HEK293 (cell line): ENCODE results near the gene CD9.

Source experiments
- KLF16 ChIP-seq: fragments of 450-650 bp; formaldehyde crosslinking; IDR thresholded peaks from 2 replicates; pipeline ENCODE4 v1.5.1; 2017; ENCODE audit warnings: missing biosample characterization, missing genetic modification characterization
- SP7 ChIP-seq: fragments of 450-650 bp; formaldehyde crosslinking; IDR thresholded peaks from 2 replicates; pipeline ENCODE4 v1.5.1; 2016; ENCODE audit warnings: missing biosample characterization, missing genetic modification characterization
- ZNF416 ChIP-seq: fragments of 450-650 bp; formaldehyde crosslinking; IDR thresholded peaks from 2 replicates; pipeline ENCODE4 v1.5.1; 2016; ENCODE audit warnings: missing biosample characterization, missing genetic modification characterization
- TF ChIP-seq, protein P1 (sequence below): fragments of 450-650 bp; formaldehyde crosslinking; IDR thresholded peaks from 2 replicates; pipeline ENCODE4 v1.5.1; 2016; ENCODE audit warnings: missing biosample characterization, missing genetic modification characterization
- TF ChIP-seq, protein P2 (sequence below): fragments of 450-650 bp; formaldehyde crosslinking; IDR thresholded peaks from 2 replicates; pipeline ENCODE4 v1.5.1; 2016; ENCODE audit warnings: missing biosample characterization, missing genetic modification characterization
- TF ChIP-seq, protein P3 (sequence below): fragments of 450-650 bp; formaldehyde crosslinking; IDR thresholded peaks from 2 replicates; pipeline ENCODE4 v1.5.1; 2016; ENCODE audit warnings: missing biosample characterization, missing genetic modification characterization

DNA sequence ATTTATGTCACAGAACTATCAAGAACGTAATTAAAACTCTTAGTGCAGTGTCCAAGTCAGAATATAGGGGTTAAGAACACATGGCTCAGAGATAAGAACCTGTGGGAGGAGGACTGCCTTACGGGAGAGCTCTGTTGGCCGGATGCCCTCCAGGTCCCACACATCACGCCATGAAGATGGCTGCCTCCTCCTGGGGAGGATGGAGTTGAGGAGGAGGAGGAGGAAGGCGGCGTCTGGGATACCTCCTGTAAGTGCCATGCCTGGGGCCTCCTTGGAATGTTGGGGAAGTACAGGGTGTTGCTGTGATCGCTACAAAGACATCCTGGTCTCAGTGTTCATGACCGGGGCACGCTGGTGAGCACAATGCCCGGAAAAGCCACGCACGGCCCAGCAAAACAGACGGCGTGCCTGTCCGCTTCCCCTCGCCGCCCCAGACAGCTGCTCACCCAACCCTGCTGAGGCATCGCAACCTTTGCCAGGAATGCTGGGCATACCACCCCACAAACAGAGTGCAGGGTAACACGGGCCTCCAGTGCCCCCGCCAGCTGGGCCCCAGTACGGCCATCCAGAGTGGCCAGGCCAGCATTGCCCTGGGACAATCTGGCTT is 28.7 kb upstream of the CD9 start:
- TF ChIP-seq, protein P1, sequence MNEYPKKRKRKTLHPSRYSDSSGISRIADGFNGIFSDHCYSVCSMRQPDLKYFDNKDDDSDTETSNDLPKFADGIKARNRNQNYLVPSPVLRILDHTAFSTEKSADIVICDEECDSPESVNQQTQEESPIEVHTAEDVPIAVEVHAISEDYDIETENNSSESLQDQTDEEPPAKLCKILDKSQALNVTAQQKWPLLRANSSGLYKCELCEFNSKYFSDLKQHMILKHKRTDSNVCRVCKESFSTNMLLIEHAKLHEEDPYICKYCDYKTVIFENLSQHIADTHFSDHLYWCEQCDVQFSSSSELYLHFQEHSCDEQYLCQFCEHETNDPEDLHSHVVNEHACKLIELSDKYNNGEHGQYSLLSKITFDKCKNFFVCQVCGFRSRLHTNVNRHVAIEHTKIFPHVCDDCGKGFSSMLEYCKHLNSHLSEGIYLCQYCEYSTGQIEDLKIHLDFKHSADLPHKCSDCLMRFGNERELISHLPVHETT (tag by site-specific recombination): no peak
- TF ChIP-seq ZNF416 (tag by site-specific recombination): no peak
- TF ChIP-seq, protein P2, sequence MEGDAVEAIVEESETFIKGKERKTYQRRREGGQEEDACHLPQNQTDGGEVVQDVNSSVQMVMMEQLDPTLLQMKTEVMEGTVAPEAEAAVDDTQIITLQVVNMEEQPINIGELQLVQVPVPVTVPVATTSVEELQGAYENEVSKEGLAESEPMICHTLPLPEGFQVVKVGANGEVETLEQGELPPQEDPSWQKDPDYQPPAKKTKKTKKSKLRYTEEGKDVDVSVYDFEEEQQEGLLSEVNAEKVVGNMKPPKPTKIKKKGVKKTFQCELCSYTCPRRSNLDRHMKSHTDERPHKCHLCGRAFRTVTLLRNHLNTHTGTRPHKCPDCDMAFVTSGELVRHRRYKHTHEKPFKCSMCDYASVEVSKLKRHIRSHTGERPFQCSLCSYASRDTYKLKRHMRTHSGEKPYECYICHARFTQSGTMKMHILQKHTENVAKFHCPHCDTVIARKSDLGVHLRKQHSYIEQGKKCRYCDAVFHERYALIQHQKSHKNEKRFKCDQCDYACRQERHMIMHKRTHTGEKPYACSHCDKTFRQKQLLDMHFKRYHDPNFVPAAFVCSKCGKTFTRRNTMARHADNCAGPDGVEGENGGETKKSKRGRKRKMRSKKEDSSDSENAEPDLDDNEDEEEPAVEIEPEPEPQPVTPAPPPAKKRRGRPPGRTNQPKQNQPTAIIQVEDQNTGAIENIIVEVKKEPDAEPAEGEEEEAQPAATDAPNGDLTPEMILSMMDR (tag by site-specific recombination): no peak
- TF ChIP-seq, protein P3, sequence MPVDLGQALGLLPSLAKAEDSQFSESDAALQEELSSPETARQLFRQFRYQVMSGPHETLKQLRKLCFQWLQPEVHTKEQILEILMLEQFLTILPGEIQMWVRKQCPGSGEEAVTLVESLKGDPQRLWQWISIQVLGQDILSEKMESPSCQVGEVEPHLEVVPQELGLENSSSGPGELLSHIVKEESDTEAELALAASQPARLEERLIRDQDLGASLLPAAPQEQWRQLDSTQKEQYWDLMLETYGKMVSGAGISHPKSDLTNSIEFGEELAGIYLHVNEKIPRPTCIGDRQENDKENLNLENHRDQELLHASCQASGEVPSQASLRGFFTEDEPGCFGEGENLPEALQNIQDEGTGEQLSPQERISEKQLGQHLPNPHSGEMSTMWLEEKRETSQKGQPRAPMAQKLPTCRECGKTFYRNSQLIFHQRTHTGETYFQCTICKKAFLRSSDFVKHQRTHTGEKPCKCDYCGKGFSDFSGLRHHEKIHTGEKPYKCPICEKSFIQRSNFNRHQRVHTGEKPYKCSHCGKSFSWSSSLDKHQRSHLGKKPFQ: no peak
- no peak for TF ChIP-seq KLF16 (tag by site-specific recombination)
- no peak for TF ChIP-seq SP7 (tag by site-specific recombination)
